ENCODE measurements around the gene UBR4.

UBR4 gene

GRCh38 chr1:19064906-19065450 lies 145.1 kb downstream of the UBR4 start:
- in situ Hi-C loops (cut with HindIII; ENCODE audit: low sequenced_read_pairs) = no loop called here
- no peak for TF ChIP-seq CTCF (IDR thresholded peaks at IDR 0.05; ENCODE audit: low read depth, low read length, missing control alignments)
- no peak for DNase-seq (ENCODE audit: low read depth)
- H3K4me3 ChIP-seq (ENCODE audit: low read depth, low read length) = no peak overlapping the region

GRCh38 chr1:19063122-19063521 lies 146.9 kb downstream of the UBR4 start:
- in situ Hi-C loops (cut with HindIII; ENCODE audit: low sequenced_read_pairs) = no loop called here

GRCh38 chr1:19062258-19063029 lies 147.6 kb downstream of the UBR4 start:
- TF ChIP-seq CTCF (IDR thresholded peaks at IDR 0.05; ENCODE audit: low read depth, low read length, missing control alignments) = no peak
- no peak for DNase-seq (ENCODE audit: low read depth)
- in situ Hi-C loops (cut with HindIII; ENCODE audit: low sequenced_read_pairs) = no loop called here
- no peak overlapping the region for H3K4me3 ChIP-seq (ENCODE audit: low read depth, low read length)

More at GRCh38 chr1:19063122-19063521, 146.9 kb downstream of the UBR4 start:
- H3K4me3 ChIP-seq (ENCODE audit: low read depth, low read length) = no peak overlapping the region
- DNase-seq (ENCODE audit: low read depth) = no peak
- TF ChIP-seq CTCF (IDR thresholded peaks at IDR 0.05; ENCODE audit: low read depth, low read length, missing control alignments) = no peak

- in situ Hi-C loops (cut with HindIII; ENCODE audit: low sequenced_read_pairs) = no loop called here
- no peak overlapping the region for H3K4me3 ChIP-seq (ENCODE audit: low read depth, low read length)
These were observed 148.3 kb downstream of the UBR4 start for GRCh38 chr1:19061798-19062197.

GRCh38 chr1:19061343-19061742 lies 148.7 kb downstream of the UBR4 start:
- no peak for TF ChIP-seq CTCF (IDR thresholded peaks at IDR 0.05; ENCODE audit: low read depth, low read length, missing control alignments)
- no peak for DNase-seq (ENCODE audit: low read depth)
- in situ Hi-C loops (cut with HindIII; ENCODE audit: low sequenced_read_pairs) = no loop called here
- H3K4me3 ChIP-seq (ENCODE audit: low read depth, low read length) = no peak overlapping the region

More at GRCh38 chr1:19061798-19062197, 148.3 kb downstream of the UBR4 start:
- TF ChIP-seq CTCF (IDR thresholded peaks at IDR 0.05; ENCODE audit: low read depth, low read length, missing control alignments) = no peak
- no peak for DNase-seq (ENCODE audit: low read depth)

- in situ Hi-C loops (cut with HindIII; ENCODE audit: low sequenced_read_pairs) = no loop called here
These were observed 150.3 kb downstream of the UBR4 start for GRCh38 chr1:19059773-19060172.

More at GRCh38 chr1:19059773-19060172, 150.3 kb downstream of the UBR4 start:
- TF ChIP-seq CTCF (IDR thresholded peaks at IDR 0.05; ENCODE audit: low read depth, low read length, missing control alignments) = no peak
- no peak for DNase-seq (ENCODE audit: low read depth)
- no peak overlapping the region for H3K4me3 ChIP-seq (ENCODE audit: low read depth, low read length)
